Activated naive CD8-positive, alpha-beta T cell treated with anti-CD3 and anti-CD28 coated beads, Interleukin-2, amount 10 ng/mL, durations not matched to agents 7 days and 5 days (primary cell): Measurements from ENCODE around the gene CPM. TPM values are rescaled to one million over a fixed set of nuclear protein-coding genes. Genes with fewer than 3 reads are reported as not detected.
"Not testable (repeated sequence)": the region's sequence is repeated elsewhere in the genome, so short reads cannot be mapped to it uniquely, and the experiment has no call there.

Experiments used
- ATAC-seq: fragments of 150-1000 bp; cut with Tn5 transposase; one replicate; pipeline ENCODE4 v1.10.0; 2021; ENCODE audit warnings: low read depth, moderate library complexity
- POLR2A ChIA-PET: fragments of 350-600 bp; sonication (Branson Sonifier 250); formaldehyde crosslinking; loops from one replicate; lab custom pipeline; 2021; ENCODE audit warnings: antibody characterized with exemption; lab: Charles Lee
- DNase-seq: peaks from one replicate; pipeline ENCODE4 v3.0.0; 2021
- H3K27ac Mint-ChIP-seq: one replicate; pipeline ENCODE4 v1.8.0; 2022; ENCODE audit warnings: mild to moderate bottlenecking, mixed read lengths
- H3K27me3 Mint-ChIP-seq: one replicate; pipeline ENCODE4 v1.8.0; 2022; ENCODE audit warnings: mild to moderate bottlenecking, moderate library complexity, mixed read lengths
- H3K36me3 Mint-ChIP-seq: one replicate; pipeline ENCODE4 v1.8.0; 2021; ENCODE audit warnings: mild to moderate bottlenecking, mixed read lengths
- H3K4me1 Mint-ChIP-seq: one replicate; pipeline ENCODE4 v1.8.0; 2021; ENCODE audit warnings: mixed read lengths
- H3K4me3 Mint-ChIP-seq: one replicate; pipeline ENCODE4 v1.8.0; 2022; ENCODE audit warnings: mild to moderate bottlenecking, moderate library complexity, mixed read lengths
- H3K9me3 Mint-ChIP-seq: one replicate; pipeline ENCODE4 v1.8.0; 2021; ENCODE audit warnings: mixed read lengths
- total RNA-seq, 2 experiments: library from RNA; stranded (reverse); gene quantifications; one replicate each; pipeline ENCODE4 v1.2.3, GENCODE V29; 2021

Gene CPM
- total RNA-seq, 2 experiments from 2014 or later, result 1.2 to 1.6 TPM

DNA sequence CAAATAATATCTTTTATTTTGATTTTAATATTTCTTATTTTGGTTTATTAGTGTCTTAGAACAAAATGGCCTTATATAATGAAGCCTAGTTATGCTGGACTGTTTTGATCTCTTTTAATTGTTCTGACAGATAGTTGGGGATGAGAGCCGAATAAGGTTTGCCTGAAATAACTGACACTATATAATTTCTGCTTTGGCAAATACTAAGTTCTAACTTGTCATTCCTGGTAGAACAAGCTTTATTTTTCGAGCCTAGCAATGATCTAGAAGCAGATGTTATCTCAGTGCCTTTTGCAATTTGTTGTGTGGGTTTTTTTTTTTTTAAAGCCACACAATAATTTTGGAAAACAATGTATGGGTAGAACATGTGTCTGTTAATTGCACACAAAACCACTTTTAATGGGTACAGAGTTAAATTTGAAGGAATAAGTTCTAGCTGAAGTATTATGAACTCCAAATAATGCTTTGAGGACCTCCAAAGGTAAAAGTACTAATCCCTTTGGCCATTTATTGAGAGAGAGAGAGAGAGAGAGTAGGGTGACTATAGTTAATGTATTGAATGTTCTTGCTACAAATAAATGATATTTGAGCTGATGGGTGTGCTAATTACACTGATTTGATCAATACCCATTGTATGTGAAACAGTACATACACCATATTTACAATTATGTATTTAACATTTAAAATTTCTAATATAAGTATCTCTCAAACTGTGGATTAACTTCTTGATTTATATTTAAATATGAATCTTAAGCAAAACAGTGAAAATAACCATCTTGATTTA lies 90.0 kb downstream of the CPM start:
- peaks cover 28% of the 10 kb centered on the region for H3K36me3 Mint-ChIP-seq
- H3K9me3 Mint-ChIP-seq, result no peaks in the 10 kb centered on the region
- no peaks in the 10 kb centered on the region for H3K27me3 Mint-ChIP-seq
- H3K4me3 Mint-ChIP-seq, result no peak overlapping the region
- peaks cover 9% of the 10 kb centered on the region for H3K4me1 Mint-ChIP-seq
- POLR2A ChIA-PET, result no interaction called here
- DNase-seq, result no peak
- ATAC-seq, result no peak
- H3K27ac Mint-ChIP-seq, result no peak overlapping the region

DNA sequence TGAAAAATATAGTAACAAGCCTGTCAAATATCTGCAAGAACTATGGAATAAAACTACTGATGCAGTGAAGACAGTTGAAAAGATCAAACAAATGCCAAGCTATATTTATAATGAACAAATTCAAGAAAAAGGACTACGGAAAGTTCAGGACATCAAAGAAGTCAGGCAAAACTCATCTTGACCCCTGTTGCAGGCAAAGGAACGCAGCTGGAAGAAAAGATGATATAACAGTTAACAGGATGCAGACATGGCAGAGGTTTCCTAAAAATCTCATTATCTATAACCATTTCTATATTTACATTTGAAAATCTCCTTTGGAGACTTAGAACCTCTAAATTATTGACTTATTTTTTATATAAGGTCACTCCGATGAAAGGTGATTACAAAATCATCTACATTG lies 90.8 kb downstream of the CPM start:
- H3K27ac Mint-ChIP-seq, result no peak overlapping the region
- DNase-seq (no peak), ATAC-seq (no peak)
- H3K36me3 Mint-ChIP-seq, result peaks cover 32% of the 10 kb centered on the region
- H3K4me1 Mint-ChIP-seq, result peaks cover 10% of the 10 kb centered on the region
- H3K9me3 Mint-ChIP-seq, result no peaks in the 10 kb centered on the region
- POLR2A ChIA-PET, result no interaction called here
- H3K4me3 Mint-ChIP-seq, result no peak overlapping the region
- no peaks in the 10 kb centered on the region for H3K27me3 Mint-ChIP-seq

DNA sequence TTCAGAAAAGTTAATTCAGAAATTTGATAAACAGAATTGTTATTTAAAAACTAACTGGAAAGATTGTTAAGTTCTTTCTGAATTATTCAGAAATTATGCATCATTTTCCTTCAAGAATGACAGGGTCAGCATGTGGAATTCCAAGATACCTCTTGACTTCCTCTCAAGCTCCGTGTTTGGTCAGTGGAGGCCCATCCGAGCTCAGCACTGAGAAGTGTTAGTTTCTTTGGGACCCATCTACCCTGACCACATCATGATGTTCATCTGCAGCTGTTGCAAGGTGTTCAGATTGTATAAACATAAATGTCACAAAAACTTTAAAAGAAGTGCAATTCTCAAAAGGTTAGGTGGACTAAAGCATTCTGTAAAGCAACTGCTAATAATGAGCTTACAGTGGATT lies 91.3 kb downstream of the CPM start:
- Mint-ChIP-seq H3K4me3 (no peak overlapping the region), H3K9me3 (no peaks in the 10 kb centered on the region), H3K27ac (no peak overlapping the region), H3K36me3 (peaks cover 32% of the 10 kb centered on the region), H3K4me1 (peaks cover 10% of the 10 kb centered on the region), H3K27me3 (no peaks in the 10 kb centered on the region)
- POLR2A ChIA-PET, result no interaction called here
- ATAC-seq (no peak), DNase-seq (no peak)

DNA sequence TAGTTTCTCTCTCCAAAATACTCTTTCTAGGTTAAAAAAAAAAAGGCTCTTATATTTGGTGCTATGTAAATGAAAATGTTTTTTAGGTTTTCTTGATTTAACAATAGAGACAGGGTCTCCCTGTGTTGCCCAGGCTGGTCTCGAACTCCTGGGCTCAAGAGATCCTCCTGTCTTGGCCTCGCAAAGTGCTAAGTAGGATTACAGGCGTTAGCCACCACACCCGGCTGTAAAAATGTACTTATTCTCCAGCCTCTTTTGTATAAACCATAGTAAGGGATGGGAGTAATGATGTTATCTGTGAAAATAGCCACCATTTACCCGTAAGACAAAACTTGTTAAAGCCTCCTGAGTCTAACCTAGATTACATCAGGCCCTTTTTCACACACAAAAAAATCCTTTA lies 91.8 kb downstream of the CPM start:
- H3K4me1 Mint-ChIP-seq, POLR2A ChIA-PET: not testable (repeated sequence)
- H3K36me3 Mint-ChIP-seq, result peaks cover 35% of the 10 kb centered on the region

DNA sequence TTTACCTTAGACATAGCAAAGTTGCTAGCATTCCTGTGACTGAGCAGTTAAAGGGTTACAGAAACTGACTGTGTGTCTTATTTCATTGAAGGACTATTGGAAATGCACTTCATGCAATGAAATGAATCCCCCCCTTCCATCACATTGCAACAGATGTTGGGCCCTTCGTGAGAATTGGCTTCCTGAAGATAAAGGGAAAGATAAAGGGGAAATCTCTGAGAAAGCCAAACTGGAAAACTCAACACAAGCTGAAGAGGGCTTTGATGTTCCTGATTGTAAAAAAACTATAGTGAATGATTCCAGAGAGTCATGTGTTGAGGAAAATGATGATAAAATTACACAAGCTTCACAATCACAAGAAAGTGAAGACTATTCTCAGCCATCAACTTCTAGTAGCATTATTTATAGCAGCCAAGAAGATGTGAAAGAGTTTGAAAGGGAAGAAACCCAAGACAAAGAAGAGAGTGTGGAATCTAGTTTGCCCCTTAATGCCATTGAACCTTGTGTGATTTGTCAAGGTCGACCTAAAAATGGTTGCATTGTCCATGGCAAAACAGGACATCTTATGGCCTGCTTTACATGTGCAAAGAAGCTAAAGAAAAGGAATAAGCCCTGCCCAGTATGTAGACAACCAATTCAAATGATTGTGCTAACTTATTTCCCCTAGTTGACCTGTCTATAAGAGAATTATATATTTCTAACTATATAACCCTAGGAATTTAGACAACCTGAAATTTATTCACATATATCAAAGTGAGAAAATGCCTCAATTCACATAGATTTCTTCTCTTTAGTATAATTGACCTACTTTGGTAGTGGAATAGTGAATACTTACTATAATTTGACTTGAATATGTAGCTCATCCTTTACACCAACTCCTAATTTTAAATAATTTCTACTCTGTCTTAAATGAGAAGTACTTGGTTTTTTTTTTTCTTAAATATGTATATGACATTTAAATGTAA lies 93.5 kb downstream of the CPM start:
- Mint-ChIP-seq H3K36me3 (peaks cover 38% of the 10 kb centered on the region), H3K4me1 (peaks cover 10% of the 10 kb centered on the region), H3K4me3 (no peak overlapping the region)

More for the DNA sequence above, 91.8 kb downstream of the CPM start:
- ATAC-seq, H3K9me3 Mint-ChIP-seq, H3K4me3 Mint-ChIP-seq, H3K27me3 Mint-ChIP-seq, DNase-seq, H3K27ac Mint-ChIP-seq: not testable (repeated sequence)

DNA sequence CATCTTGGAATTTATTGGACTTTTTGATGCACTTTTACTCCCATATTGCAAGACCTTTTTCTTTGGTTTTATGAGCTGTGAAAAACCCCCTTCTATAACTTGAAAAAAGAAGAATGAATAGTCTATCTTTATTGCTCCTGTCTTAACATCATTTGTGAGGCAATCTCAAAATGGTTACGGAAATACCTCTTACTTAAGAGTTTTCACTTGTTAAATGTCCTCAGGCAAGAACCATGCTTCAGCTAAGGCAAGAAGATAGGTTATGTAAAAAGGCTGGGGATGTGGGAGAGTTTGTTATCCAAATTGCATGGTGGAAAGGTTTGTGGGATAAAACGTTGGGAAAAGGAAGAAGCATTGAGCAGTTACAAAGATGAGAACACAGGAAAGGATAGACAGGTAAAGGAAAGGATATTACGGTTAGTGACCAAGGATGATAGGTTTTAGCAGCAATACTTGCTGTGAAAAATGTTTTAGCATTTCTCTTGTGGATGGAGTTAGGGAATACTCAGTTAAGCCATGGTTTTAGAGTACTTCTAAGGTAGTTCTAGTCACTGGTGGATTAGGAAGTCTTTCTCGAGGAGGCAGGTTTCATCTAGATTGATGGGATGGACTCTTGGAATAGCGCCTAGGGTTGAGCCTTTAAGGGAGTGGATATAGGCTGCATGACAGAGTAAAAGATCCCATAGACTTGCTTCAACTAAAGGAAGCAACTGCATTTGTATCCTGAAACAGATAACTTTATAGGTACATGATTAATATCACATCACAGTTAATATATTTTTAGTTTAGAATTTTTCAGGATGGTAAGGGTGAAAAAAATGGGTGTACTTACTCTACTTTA lies 94.7 kb downstream of the CPM start:
- no peak overlapping the region for H3K4me3 Mint-ChIP-seq
- H3K27me3 Mint-ChIP-seq, result no peaks in the 10 kb centered on the region
- ATAC-seq, result no peak
- peaks cover 9% of the 10 kb centered on the region for H3K4me1 Mint-ChIP-seq
- H3K9me3 Mint-ChIP-seq, result no peaks in the 10 kb centered on the region
- no peak overlapping the region for H3K27ac Mint-ChIP-seq
- H3K36me3 Mint-ChIP-seq, result peaks cover 33% of the 10 kb centered on the region
- no peak for DNase-seq
- POLR2A ChIA-PET, result no interaction called here

More for the DNA sequence above, 93.5 kb downstream of the CPM start:
- Mint-ChIP-seq H3K9me3 (no peaks in the 10 kb centered on the region), H3K27ac (no peak overlapping the region), H3K27me3 (no peaks in the 10 kb centered on the region)
- ATAC-seq (no peak), DNase-seq (no peak)
- POLR2A ChIA-PET, result interaction anchor here (0.6 kb wide), 1 partner anchor 562 kb away, joined by 3 read pairs; no protein-coding TSS in a partner anchor

DNA sequence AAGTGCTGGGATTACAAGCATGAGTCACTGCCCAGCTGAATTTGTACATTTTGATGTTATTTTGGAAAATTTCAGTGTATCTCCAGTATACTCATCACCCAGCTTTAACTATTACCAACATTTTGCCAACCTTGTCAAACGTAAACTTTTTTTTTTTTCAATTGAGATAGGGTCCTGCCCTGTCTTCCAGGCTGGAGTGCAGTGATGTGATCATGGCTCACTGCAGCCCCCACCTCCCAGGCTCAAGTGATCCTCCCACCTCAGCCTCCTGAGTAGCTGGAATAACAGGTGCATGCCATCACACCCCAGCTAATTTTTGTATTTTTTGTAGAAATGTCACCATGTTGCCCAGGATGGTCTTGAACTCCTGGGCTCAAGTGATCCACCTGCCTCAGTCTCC lies 95.8 kb downstream of the CPM start:
- H3K4me1 Mint-ChIP-seq, result peaks cover 9% of the 10 kb centered on the region
- ATAC-seq (no peak), DNase-seq (no peak)
- no peak overlapping the region for H3K27ac Mint-ChIP-seq
- peaks cover 33% of the 10 kb centered on the region for H3K36me3 Mint-ChIP-seq
- H3K9me3 Mint-ChIP-seq, result no peaks in the 10 kb centered on the region
- H3K27me3 Mint-ChIP-seq, result no peaks in the 10 kb centered on the region
- no peak overlapping the region for H3K4me3 Mint-ChIP-seq
- POLR2A ChIA-PET, result interaction anchor here (0.7 to 1.1 kb wide), 2 partner anchors 30 to 478 kb away, joined by 3 to 6 read pairs; no protein-coding TSS in a partner anchor

DNA sequence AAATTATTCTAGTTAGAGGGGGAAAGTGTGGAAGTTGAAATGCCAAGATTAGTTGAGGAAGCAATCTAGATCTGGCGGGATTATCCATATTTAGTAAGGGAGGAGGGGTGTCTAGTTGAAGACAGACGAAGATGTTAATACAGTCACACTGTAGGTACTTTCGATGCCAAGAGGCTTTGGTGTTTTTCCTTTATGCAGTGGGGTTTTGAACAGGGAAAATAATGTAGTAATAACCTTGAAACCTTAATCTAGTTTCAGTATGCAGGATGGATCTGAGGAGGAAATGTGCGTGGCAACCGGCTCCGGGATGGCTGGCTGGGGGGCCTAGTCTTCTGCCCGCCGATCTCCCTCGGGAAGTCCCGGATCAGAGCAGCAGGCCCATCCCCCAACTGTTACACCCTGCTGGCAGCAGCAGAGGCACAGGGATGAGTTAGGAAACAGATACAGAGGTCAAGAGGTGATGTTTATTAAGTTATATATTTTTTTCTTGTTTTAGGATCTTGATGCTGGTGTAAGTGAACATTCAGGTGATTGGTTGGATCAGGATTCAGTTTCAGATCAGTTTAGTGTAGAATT lies 97.5 kb downstream of the CPM start:
- POLR2A ChIA-PET, result no interaction called here
- no peaks in the 10 kb centered on the region for H3K27me3 Mint-ChIP-seq
- H3K4me3 Mint-ChIP-seq, result no peak overlapping the region
- H3K9me3 Mint-ChIP-seq, result no peaks in the 10 kb centered on the region
- DNase-seq (no peak), ATAC-seq (no peak)
- peaks cover 9% of the 10 kb centered on the region for H3K4me1 Mint-ChIP-seq
- peaks cover 33% of the 10 kb centered on the region for H3K36me3 Mint-ChIP-seq
- no peak overlapping the region for H3K27ac Mint-ChIP-seq

DNA sequence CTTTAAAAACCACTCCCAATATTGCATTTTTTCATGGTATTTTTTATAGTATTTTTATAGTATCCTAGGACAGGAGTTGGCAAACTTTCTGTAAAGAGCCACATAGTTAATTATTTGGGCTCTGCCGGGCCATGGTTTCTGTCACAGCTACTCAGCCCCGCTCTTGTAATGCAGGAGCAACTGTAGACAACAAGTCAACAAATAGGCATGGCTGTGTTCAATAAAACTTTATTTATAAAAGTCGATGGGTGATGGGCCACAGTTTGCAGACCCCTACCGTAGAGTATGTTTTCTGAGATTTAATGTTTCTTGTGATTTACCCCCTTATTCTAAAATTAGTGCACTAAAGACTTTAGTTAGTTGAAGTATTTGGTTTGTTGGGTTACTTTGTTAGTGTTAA lies 99.5 kb downstream of the CPM start:
- Mint-ChIP-seq H3K4me1 (peaks cover 13% of the 10 kb centered on the region), H3K27me3 (no peaks in the 10 kb centered on the region), H3K27ac (no peak overlapping the region), H3K9me3 (no peaks in the 10 kb centered on the region), H3K4me3 (no peak overlapping the region), H3K36me3 (peaks cover 26% of the 10 kb centered on the region)
- no peak for ATAC-seq
- no peak for DNase-seq
- POLR2A ChIA-PET, result no interaction called here

DNA sequence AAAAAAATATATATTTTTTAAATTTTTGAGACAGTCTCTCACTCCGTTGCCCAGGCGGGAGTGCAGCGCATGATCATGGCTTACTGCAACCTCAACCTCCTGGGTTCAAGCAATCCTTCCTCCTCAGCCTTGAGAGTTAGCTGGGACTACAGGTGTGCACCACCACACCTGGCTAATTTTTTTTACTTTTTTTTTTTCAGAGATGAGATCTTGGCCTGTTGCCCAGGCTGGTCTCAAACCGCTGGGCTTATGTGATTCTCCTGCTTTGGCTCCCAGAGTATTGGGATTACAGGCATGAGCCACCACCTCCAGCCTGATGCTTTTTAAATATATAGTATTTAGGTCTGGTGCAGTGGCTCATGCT lies 100.5 kb downstream of the CPM start:
- H3K36me3 Mint-ChIP-seq, result peaks cover 20% of the 10 kb centered on the region
- POLR2A ChIA-PET, result no interaction called here
- DNase-seq, result no peak
- no peaks in the 10 kb centered on the region for H3K27me3 Mint-ChIP-seq
- H3K4me1 Mint-ChIP-seq, result peaks cover 7% of the 10 kb centered on the region
- H3K4me3 Mint-ChIP-seq, result no peak overlapping the region
- H3K27ac Mint-ChIP-seq, result no peak overlapping the region
- no peaks in the 10 kb centered on the region for H3K9me3 Mint-ChIP-seq
- no peak for ATAC-seq

DNA sequence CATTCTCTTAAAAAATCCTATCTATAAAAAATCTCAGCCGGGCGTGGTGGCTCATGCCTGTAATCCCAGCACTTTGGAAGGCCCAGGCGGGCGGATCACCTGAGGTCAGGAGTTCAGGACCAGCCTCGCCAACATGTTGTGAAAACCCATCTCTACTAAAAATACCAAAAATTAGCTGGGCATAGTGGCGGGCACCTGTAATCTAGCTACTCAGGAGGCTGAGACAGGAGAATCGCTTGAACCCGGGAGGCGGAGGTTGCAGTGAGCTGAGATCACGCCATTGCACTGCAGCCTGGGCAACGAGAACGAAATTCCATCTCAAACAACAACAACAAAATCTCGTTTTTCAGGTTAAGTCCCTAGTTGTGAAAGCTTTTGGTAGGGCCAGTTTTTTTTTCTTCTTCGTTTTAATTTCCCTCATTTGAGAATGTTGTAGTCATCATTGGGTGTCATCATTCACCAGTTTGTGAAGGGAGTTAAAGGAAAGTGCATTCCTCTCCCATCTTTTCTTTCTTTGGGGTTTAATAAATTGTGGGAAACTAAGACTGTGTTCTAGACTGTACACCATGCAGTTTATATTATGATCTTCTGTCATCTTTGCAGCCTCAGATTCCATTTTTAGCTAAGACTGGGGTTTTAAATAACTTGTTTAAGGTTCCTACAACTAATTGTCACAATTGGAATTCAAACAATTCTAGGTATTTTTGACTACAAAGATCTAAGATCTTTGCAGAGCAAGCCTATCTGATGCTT lies 101.0 kb downstream of the CPM start:
- ATAC-seq (no peak), DNase-seq (no peak)
- Mint-ChIP-seq H3K4me1 (peaks cover 9% of the 10 kb centered on the region), H3K36me3 (peaks cover 18% of the 10 kb centered on the region), H3K9me3 (no peaks in the 10 kb centered on the region), H3K4me3 (no peak overlapping the region), H3K27ac (no peak overlapping the region), H3K27me3 (no peaks in the 10 kb centered on the region)
- POLR2A ChIA-PET, result no interaction called here

DNA sequence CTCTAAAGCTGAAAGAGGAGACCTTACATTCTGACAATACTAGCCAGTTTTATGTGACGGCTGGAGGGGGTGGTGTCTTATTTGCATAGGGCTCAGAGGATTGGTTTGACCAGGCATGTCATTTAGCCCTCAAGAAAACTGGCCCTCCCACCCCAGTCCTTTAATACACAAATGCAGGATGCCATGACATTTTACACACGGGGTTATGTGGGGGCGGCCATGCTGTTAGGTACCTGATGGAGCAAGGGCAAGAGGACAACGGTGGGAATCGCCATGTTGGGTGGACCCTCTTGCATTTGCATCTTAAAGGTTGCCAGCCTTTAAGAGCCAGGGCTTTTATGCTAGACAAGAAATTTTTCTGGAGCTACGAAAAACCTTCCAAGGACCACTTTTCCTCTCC lies 101.7 kb downstream of the CPM start:
- ATAC-seq, result no peak
- peaks cover 16% of the 10 kb centered on the region for H3K36me3 Mint-ChIP-seq
- POLR2A ChIA-PET, result no interaction called here
- H3K4me3 Mint-ChIP-seq, result no peak overlapping the region
- H3K27me3 Mint-ChIP-seq, result no peaks in the 10 kb centered on the region
- no peaks in the 10 kb centered on the region for H3K9me3 Mint-ChIP-seq
- H3K27ac Mint-ChIP-seq, result no peak overlapping the region
- peaks cover 9% of the 10 kb centered on the region for H3K4me1 Mint-ChIP-seq
- no peak for DNase-seq
